Measurements from ENCODE around the gene L3MBTL4. TPM values are rescaled to one million over a fixed set of nuclear protein-coding genes. Genes with fewer than 3 reads are reported as not detected.

Gene L3MBTL4
- total and polyA plus RNA-seq, 7 donors = 0.04 to 1.3 (median 0.22) TPM

DNA sequence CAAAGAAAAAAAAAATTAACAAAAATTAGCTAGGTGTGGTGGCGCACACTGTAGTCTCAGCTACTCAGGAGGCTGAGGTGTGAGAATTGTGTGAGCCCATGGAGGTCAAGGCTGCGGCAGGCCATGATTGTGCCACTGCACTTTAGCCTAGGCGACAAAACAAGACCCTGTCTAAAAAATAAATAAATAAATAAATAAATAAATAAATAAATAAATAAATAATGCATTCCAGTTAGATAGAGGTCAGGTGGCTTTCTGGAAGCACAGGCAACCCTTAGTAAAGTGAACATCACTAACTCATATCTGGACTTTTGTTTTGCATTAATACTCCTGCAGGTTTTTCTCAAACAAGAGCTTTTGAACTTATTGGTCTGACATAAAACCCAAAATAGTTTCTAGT, 206.8 kb downstream of the L3MBTL4 start:
- no peak overlapping the region for H3K27ac ChIP-seq
- no peaks in the 10 kb centered on the region for H3K9me3 ChIP-seq
- no peaks in the 10 kb centered on the region for H3K27me3 ChIP-seq (ENCODE audit: insufficient read depth in 3 of 3, low read length in 2 of 3)
- no peaks in the 10 kb centered on the region for H3K4me1 ChIP-seq
- ATAC-seq (no peak), DNase-seq (no peak)
- WGBS, 3 donors = 95 to 97% (median 96%) methylated on average over 3 of the region's 3 CpGs
- H3K4me3 ChIP-seq = no peak overlapping the region
- TF ChIP-seq, protein P1, sequence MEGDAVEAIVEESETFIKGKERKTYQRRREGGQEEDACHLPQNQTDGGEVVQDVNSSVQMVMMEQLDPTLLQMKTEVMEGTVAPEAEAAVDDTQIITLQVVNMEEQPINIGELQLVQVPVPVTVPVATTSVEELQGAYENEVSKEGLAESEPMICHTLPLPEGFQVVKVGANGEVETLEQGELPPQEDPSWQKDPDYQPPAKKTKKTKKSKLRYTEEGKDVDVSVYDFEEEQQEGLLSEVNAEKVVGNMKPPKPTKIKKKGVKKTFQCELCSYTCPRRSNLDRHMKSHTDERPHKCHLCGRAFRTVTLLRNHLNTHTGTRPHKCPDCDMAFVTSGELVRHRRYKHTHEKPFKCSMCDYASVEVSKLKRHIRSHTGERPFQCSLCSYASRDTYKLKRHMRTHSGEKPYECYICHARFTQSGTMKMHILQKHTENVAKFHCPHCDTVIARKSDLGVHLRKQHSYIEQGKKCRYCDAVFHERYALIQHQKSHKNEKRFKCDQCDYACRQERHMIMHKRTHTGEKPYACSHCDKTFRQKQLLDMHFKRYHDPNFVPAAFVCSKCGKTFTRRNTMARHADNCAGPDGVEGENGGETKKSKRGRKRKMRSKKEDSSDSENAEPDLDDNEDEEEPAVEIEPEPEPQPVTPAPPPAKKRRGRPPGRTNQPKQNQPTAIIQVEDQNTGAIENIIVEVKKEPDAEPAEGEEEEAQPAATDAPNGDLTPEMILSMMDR (IDR thresholded peaks at IDR 0.05) = no peak
- no peaks in the 10 kb centered on the region for H3K36me3 ChIP-seq (ENCODE audit: insufficient read depth in 1 of 2, low read depth in 1 of 2)
- intact Hi-C loops (cut with DNase I) = no loop called here

- intact Hi-C loops (cut with DNase I) = no loop called here
- H3K9me3 ChIP-seq = no peaks in the 10 kb centered on the region
- no peak overlapping the region for H3K4me3 ChIP-seq
- H3K36me3 ChIP-seq (ENCODE audit: insufficient read depth in 1 of 2, low read depth in 1 of 2) = no peaks in the 10 kb centered on the region
- TF ChIP-seq, protein P1 (IDR thresholded peaks at IDR 0.05) = no peak
- H3K27me3 ChIP-seq (ENCODE audit: insufficient read depth in 3 of 3, low read length in 2 of 3) = no peaks in the 10 kb centered on the region
- WGBS, 3 donors = 87 to 91% (median 91%) methylated on average over 2 of the region's 2 CpGs
- H3K4me1 ChIP-seq = no peaks in the 10 kb centered on the region
- DNase-seq (no peak), ATAC-seq (no peak)
- no peak overlapping the region for H3K27ac ChIP-seq
Observed at GRCh38 chr18:6207116-6207515, 207.6 kb downstream of the L3MBTL4 start.

- no peaks in the 10 kb centered on the region for H3K9me3 ChIP-seq
- intact Hi-C loops (cut with DNase I) = no loop called here
- ATAC-seq (no peak), DNase-seq (no peak)
- H3K36me3 ChIP-seq (ENCODE audit: insufficient read depth in 1 of 2, low read depth in 1 of 2) = no peaks in the 10 kb centered on the region
- no peak overlapping the region for H3K4me3 ChIP-seq
- TF ChIP-seq, protein P1 (IDR thresholded peaks at IDR 0.05) = no peak
- H3K27me3 ChIP-seq (ENCODE audit: insufficient read depth in 3 of 3, low read length in 2 of 3) = no peaks in the 10 kb centered on the region
- no peak overlapping the region for H3K27ac ChIP-seq
- no peaks in the 10 kb centered on the region for H3K4me1 ChIP-seq
- 50 to 62% (median 56%) methylated on average over 2 of the region's 2 CpGs for WGBS, 3 donors
Observed at GRCh38 chr18:6205706-6206105, 209.0 kb downstream of the L3MBTL4 start.

DNA sequence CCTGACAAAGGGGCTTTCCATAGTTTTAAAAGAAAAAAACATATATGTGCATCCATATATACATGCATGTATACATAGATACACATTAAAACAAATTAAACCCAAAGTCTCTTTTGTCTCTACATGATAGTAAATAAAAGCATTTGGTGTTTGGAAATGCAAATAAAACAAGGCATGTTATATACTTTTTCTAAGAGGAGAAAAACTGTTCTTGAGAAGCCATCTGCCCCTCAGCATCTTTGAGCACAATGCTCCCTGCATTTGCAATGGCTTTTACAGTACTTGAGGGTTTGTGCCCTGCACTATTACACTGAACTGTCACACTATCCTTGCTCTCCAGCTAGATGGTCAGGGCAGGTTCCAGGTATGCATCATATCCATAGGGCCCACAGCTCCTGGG, 210.2 kb downstream of the L3MBTL4 start:
- Histone ChIP-seq H3K27me3 (ENCODE audit: insufficient read depth in 3 of 3, low read length in 2 of 3) (no peaks in the 10 kb centered on the region), H3K36me3 (ENCODE audit: insufficient read depth in 1 of 2, low read depth in 1 of 2) (no peaks in the 10 kb centered on the region), H3K4me3 (no peak overlapping the region), H3K27ac (no peak overlapping the region), H3K9me3 (no peaks in the 10 kb centered on the region), H3K4me1 (no peaks in the 10 kb centered on the region)
- ATAC-seq = no peak
- intact Hi-C loops (cut with DNase I) = no loop called here
- TF ChIP-seq, protein P1 (IDR thresholded peaks at IDR 0.05) = no peak
- no peak for DNase-seq

DNA sequence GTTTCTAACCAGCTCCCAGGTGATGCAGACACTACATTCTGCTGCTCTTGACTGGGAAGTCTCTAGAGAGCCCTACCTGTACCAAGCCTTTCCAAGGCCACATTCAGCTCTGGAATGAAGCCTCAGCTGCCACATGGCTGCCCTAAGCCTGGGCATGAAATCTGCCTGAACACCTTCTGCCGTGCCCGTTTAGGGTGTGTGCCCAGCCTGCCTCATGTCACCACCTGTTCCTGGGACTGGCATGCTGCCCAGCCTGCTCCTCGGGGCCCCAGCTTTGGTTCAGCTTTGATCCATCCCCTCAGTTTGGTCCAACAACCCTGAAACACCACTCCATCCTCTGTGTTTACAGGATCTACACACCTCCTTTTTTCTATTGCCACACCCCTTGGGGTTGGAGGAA, 210.9 kb downstream of the L3MBTL4 start:
- DNase-seq = no peak
- intact Hi-C loops (cut with DNase I) = no loop called here
- no peak for ATAC-seq
- WGBS, 3 donors = 25 to 46% (median 30%) methylated on average over 3 of the region's 3 CpGs
- Histone ChIP-seq H3K4me1 (no peaks in the 10 kb centered on the region), H3K27ac (no peak overlapping the region), H3K9me3 (no peaks in the 10 kb centered on the region), H3K4me3 (no peak overlapping the region), H3K27me3 (ENCODE audit: insufficient read depth in 3 of 3, low read length in 2 of 3) (no peaks in the 10 kb centered on the region), H3K36me3 (ENCODE audit: insufficient read depth in 1 of 2, low read depth in 1 of 2) (no peaks in the 10 kb centered on the region)
- TF ChIP-seq, protein P1 (IDR thresholded peaks at IDR 0.05) = no peak
